Iris pigment epithelial cell (primary cell): Measurements from ENCODE around the gene FAM13A.

Experiments used
- DNase-seq: peaks from one replicate; pipeline ENCODE4 v3.0.0-alpha.2; 2011; ENCODE audit warnings: low read depth

The FAM13A gene

DNA sequence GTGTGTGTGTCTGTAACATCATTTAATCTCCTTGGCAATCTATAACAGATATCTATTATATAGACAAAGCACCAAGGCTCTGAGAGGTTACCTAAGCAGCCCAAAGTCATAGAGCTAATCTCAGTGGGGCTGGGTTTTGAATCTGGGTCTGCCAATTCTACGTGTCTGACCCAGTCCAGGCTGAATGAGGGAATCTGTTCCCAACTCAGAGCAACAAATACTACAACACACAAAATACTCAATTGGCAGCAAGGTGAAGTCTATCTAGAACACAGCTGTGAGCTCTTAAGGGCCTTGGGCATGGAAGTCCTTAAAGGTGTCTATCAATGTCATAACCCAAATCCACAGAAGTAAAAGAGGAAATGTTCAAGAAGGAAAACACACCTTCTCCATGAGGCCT is 311.8 kb downstream of the FAM13A start:
- DNase-seq: no peak

DNA sequence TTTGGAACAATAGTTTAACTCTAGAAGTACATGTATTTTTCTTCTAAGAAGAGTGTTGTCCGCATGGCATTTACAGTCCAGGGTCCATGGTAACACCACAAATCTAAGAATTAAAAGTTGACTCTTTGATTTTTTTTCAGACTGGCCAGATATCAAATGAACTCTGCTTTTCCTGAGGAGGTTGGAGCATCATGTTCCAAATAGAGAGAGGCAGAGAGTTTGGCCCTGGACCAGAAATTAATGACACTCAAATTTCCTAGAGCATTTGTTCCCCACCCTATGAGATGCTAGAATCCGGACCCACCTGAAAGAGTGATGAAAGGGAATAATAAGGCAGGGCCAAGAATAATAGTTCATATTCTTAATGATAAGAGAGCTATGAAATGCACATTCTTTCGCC is 312.4 kb downstream of the FAM13A start:
- DNase-seq: no peak

DNA sequence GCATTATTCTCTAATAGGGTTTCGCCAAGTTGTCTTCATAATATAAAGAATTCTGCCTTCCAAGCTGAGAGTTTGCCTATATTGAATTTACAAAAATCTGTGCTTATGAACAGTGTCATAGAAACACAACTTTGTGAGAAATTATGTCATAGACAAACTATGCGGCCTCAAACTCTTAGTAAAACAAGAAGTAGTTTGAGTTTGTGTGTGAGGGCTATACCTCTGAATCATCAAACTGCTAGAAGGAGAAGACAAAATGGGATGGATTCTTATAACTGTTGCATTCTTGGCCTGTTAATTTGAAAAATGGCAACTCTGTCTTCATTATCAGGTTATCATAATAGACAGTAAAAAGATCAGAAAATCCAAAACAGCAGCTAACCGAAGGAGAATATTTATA is 313.3 kb downstream of the FAM13A start:
- DNase-seq: peak; percentile 93

DNA sequence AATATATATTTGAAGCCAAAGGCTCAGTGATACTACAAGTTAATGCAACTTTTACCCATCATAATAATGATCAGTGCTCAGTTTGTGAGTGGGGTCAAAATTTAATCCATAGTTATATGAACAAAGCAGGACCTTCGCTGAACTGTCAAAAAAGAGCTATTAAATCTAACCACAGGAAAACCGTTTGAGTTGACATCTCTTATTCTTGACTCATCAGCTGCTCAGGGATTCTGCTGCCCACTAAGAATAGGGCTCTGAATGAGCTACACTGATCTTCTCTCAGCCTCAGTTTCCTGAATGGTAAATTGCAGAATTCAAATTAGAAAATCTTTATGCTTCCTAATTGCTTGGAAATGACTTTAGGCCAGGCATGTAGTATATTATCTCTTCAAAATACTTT is 314.4 kb downstream of the FAM13A start:
- DNase-seq: peak; percentile 40

DNA sequence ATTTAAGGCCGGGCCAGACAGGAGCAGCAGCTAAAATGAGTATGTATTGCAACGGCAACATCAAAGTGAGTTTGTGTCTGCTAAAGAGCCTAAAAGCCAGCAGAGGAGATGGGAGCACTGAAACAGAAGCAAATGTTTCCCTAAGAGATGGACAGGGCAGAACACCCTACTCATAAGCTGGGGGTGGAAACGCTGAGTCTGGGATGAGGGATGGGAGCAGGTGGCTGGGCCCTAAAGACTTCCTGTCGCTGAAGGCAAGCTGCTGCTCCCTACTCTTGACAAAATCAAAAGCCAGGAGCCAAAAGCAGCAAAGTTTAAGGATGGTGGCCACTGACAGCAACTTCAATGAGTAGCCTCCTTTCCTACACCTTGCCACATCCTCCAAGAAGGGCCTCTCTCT is 318.8 kb downstream of the FAM13A start:
- no peak for DNase-seq

DNA sequence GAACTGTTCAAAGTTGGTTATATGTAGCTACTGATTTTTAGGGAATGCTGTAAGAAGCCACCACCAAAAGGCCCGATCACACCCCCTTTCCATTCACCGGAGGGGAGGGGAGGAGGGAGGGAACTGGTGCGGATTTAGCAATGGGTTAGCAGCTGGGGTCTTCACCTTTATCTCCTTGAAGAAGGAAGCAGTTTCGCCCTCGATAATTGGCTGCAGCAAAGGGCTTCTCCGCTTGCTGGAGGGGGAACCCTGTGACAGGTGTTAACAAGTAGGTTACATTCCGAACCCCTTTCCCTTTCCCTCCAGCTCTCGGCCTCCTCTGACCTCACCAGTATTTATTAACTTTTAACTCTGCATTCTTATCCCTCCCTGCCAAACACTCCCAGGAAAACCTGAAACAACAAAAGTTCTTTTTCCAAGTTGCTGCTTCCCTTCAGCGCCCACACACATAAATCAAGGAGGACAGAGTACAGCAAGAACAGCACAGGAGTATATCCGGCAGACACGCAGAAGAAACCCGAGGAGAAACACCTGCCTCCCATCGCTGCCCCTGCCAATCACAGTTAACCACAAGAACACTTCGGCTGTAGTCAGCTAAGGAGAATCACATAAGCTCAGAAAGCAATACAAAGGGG is 319.6 kb downstream of the FAM13A start:
- DNase-seq: peak; percentile 44

DNA sequence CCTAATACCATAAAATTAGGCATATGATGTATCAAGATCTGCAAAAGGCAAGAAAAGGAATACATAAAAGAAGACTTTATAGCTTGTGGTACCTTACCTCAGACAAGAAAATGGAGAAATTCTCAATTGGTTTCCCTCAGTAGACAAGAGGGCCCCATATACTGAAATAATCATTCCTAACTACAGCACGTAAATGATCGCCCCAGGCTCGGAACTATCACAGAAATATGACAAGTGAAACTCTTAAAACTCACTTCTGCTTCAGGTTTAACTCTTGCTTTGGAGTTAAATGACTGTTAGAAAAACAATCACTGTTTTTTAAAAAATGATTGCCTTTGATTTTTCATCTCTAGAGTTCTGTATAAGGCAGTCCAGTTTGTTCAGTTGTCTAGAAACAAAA is 320.7 kb downstream of the FAM13A start:
- DNase-seq: no peak

DNA sequence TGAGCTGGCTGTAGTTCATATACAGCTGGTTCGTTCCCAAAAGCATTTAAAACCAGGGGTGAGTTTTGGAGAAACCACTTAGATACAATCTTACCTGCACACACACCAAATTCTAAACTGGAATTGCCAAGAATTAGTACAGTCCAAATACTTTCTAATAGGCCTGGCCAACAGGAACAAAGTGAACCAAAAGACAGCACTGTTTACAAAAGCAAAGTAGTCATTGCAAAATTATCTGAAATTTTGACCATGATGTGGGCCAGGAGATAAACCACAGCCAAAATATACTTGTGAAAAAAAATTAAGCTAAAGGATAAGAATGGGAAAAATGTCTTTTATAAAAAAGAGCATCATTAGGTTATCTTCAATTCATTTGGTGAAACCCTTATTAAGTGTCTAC is 321.4 kb downstream of the FAM13A start:
- DNase-seq: peak; percentile 36

DNA sequence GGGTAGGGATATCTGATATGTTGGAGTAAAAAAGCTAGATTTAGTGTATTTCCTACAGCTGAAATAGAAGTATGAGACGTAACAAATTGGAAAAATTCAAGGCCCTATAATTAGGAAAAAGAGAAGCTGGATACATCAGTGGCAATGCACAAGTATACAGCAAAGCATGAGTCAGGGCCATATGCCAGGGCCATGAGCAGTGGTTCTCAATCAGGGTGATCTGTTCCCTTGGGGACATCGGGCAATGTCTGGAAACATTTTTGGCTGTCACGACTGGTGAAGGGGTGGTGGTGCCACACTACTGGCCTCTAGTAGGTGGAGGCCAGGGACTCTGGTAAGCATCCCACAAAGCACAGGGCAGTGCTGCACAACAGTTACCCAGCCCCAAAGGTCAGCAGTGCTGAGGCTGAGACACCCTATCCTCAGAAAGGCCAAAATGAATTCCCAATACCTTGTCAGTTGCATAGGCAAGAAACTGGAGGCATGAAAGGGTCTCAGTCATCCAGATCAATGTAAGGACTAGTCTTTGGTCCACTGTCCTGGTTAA is 322.5 kb downstream of the FAM13A start:
- DNase-seq: no peak

DNA sequence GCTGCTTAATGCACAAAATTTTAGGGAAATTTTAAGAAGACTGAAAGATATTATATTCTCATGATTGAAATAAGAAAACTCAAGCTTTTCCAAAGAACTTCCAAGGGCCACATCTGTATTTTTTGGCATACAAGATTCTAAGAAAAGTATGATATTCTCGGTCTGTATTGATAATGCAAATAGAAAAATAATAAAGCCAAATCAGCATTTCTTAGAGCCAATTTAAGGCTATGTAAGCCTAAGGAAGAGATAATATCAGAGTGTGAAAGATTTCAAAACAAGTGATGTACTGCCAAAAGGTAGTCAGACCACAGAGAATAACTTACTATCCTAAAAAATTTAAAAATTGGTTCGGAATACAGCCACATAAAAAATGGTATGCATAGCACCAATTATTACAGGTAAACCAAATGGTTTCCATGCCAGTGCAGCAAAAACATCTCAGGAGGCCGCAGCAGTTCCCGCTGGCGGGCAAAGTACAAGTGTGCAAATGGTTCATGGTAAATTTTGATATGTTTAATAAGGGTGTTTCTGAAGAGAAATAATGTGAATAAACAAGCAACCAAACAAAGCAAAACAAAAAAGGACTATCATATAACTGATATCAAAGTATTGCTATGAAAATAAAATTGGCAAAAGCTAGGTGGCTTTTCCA is 324.1 kb downstream of the FAM13A start:
- DNase-seq: no peak

DNA sequence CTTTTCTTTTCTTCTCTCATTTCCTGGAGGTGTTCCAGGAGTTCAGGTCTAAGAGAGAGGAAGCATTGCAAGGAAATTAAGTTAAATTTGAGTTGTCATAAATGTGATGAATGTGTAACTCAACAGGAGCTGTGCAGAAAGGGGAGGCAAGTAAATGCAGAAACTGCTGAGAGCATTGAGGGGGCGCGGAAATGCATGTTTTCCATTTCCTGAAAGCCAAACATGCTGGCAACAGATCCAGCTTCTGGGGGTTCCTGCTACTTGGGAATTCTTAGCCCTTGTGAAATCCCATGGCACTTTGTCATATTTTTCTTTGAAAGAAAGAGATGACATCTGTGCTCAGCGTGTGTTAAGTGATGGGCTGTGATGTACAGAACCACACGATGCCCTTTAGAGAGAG is 325.6 kb downstream of the FAM13A start:
- DNase-seq: no peak

DNA sequence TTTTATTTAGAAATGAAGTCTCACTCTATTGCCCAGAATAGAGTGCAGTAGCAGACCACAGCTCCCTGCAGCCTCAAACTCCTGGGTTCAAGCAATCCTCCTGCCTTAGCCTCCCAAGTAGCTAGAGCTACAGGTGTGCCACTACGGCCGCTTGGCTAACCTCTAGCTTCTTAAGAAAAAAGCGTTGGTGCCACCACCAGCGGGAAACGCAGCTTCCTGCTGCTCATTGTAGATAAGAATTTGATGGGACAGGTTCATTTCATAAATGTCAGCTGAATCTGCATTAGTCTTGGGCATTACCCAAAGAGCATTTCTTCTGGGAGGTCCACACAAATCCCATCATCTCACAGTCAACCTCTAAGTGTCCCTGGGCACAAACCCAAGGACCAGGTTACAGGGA is 326.2 kb downstream of the FAM13A start:
- no peak for DNase-seq

DNA sequence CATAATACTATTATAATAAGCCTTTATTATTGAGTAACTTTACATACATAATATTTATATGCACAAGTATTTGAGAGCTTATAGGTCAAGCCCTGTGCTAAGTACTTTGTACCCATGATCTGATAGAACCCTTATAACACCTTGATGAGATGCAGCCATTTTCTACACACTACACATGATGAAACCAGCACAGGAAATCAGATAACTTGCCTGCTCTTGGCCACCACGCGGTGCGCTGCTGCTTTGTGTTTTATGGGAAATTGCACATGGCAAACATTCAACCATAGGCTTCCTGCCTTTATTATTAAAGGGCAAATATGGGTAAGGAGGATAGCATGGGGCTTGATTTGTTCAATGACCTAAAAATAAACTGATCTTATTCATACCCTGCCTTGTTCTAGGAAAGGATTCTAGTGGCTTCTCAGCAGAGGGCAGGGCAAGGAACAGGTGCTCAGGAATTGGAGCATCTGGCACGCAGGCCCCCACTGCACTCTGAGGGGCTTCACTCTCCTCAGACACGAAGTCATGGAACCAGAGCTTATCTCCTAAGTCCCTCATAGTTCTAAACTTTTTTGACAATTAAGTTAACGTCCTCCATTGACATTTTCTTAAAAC is 327.7 kb downstream of the FAM13A start:
- no peak for DNase-seq

DNA sequence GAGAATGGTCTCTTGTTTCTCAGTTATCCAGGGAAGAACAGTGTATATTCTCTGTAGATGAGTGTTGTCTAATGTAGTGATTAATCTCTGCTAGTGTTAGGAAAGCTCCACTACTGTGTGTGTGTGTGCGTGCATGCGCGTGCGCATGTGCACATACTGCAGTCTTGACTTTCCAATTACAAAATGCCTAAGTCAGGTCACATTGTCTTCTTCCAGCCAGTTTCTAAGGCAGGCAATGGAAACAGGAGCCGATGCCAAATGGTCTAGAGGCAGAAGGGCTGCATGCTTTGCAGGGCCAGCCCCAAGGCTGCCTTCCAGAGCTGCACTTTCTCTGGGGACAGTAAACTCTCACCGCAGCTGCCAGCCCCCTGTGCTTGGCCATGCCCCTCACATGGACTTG is 328.8 kb downstream of the FAM13A start:
- DNase-seq: no peak

DNA sequence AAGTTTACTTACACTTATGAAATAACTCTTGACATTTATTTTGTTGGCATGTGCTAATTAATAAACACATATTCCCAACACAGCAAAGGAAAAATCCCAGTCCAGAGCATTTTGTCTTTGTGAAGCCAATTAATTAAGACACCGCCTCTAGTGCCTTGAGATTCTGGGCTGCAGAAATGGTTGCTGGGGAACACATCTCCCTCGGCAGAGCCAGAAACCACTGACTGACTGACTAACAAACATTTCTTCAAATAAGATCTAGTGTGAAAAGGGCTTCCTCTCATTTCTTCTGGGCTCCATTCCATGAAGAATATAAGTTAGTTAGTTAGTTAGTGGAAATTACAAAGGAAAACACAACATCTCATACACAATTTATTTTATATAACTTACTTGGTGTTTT is 331.0 kb downstream of the FAM13A start:
- peak; percentile 28 for DNase-seq

DNA sequence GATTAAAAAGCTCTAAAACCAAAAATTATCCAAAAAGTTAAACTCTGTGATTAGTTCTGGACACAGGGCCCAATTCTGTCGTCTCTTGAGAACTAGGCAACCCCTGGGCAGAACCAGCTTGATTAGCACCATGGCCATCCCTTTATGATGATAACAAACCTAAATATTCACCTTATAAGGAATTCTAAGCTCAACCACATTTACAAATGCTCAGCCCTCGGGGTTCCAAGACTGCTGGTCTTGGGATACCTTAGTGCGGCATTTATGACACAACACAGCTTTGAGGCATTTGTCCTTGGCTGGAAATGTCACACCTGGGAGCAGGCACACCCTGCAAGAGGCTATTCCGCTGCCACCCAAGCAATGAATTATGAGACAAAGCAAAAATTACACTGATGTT is 331.8 kb downstream of the FAM13A start:
- DNase-seq: no peak

DNA sequence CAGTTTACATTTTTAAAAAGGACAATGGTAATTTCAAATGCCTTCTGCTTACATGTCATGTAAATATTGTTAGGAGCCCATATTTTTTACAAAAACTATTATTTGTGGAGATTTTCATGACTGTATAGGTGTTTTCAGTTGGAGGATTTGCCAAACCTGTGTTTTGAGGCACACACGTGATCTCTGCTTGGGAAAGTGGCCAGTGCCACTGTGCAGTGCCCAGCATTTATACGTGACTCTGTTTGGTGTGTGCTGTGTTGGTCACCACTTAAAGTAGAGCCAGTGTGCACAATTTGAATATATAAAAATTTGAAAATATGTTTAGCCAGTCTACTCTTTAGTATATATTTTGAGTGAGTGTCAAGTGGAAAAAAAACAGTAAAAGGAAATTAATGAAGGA is 332.6 kb downstream of the FAM13A start:
- DNase-seq: no peak

DNA sequence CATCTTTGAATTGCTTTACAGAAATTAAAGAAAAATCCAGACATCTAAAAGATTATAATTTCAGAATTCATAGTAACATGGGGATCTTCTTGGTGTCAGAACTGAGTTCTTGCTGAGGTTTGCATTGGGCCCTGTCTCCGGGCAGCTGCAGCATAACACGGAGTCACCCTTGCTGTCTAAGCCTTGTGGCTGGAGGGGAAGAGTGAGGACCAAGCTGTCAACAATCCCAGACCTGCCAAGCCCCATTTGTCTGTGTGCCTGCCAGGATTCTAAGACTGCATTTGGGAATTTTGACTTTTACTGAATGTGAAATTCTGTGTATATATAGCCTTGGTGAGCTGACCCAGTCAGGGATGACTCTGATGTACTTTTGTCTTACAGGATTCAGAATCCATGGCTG is 334.2 kb downstream of the FAM13A start:
- no peak for DNase-seq

DNA sequence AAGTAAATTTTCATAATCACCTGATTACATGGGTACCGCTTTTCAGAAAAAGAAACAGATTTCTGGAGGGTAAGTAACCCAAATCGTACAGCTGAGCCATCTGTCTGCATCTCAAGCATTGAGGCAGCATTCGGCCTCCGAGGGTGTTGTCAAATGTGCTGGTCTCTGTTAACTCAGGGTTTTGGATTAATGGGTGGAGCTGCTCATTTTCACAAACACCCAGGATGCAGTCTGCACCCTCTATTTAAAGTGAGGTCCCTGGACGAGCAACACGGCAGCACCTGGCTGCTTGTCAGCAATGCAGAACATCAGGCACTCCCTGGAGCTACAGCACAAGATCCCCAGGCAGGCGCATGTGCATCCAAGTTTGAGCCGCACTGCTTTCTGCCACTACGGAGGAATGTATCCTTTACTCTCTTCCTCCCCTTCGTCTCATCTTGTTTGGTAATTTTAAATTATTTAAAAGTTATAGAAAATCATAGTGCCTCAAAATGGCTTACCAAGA is 334.7 kb downstream of the FAM13A start:
- no peak for DNase-seq

DNA sequence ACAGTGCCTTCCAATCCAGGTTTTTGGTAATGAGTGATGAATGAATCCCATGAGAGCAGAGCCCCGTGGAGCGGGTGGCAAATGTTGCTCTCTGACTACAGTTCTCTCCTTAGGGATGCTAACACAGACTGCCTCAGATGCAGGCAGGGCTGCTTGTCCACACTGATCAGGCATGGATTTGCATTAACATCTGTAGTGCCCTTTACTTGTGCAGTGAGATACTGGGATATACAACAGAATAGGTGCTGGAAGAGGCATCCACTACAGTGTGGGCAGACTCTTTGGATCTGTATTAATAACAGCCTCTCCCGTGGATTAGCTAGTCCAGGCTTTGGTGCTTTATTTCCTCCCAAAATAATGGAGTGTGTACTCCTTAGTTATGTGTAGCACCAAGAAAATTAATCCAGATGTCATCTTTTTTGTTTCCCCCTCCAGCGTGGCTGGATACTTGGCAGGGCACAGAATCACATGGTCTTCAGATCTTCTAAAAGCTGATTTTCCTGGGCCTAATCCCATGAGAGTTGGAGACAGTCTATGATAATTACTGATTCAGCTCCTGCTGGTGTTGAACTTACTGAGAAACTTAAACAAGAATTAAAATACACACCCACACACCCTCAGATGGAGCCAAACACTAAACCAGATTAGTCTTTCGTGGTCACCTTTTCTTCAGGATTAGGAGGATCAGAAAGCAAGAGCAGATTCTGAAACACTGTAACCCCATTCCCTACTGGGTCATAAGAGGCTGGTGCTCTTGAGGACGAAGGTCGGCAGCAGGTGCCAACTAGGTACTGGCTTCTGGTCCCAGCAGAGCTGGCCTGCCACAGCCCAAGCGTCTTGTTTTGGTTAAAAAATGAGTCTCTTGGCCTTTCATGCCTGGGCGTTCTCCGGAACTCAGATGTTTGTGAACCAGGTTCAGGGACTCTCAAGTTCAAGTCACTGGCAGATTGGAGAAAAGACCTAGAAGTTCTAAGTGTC is 336.2 kb downstream of the FAM13A start:
- no peak for DNase-seq

DNA sequence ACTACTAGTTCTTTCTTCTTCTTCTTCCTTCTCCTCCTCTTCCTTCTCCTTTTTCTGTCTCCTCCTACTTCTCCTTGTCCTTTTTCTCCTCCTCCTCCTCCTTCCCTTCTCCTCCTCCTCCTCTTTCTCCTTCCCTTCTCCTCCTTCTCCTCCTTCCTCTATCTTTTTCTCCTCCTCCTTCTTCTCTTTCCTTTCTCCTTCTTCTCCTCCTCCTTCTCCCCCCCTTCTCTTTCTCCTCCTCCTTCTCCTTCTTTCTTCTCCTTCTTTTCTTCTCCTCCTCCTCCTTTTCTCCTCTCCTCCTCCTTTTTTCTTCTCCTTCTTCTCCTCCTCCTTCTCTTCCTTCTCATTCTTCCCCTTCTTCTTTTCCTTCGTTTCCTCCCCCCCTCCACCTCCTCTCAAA is 337.6 kb downstream of the FAM13A start:
- DNase-seq: no peak

DNA sequence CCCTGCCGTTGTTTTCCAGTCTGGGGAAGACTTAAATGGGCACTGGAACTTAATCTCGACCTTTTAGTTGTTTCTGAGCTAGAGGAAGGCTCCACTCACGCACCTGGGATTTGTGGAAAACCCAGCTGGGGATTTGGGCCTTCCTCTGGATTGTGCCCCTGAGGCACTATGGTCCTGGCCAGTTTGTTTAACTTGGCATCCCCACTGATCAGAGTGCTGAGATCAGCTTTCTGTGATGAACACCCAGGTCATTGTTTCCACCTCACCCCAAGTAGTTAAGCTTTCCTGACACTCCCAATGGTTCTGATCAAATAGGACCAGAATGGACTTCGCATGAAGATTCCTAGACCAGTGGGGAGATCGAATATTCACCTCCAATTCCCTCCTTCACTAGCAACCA is 338.9 kb downstream of the FAM13A start:
- DNase-seq: no peak
